Erythroblast (primary cell): Measurements from ENCODE around the gene EPHA1.

Source experiments
- DNase-seq, 2 experiments: peaks; one replicate each; lab custom pipeline; 2025; lab: John Stamatoyannopoulos, UW
- GATA1 ChIP-seq: IDR thresholded peaks from 2 replicates; pipeline ENCODE4 v1.6.1; 2011; ENCODE audit warnings: low read depth, mild to moderate bottlenecking, control low read depth, low read length, moderate library complexity
- POLR2A ChIP-seq: IDR thresholded peaks from 2 replicates; pipeline ENCODE4 v1.6.1; 2011; ENCODE audit warnings: mild to moderate bottlenecking, low read length

The EPHA1 gene

GRCh38 chr7:143373255-143373794, 35.3 kb downstream of the EPHA1 start:
- TF ChIP-seq POLR2A (no peak), GATA1 (no peak)
- DNase-seq = no peak

- no peak for TF ChIP-seq POLR2A
- TF ChIP-seq GATA1 = no peak
- no peak for DNase-seq
These were observed 36.6 kb downstream of the EPHA1 start for GRCh38 chr7:143372070-143372469.

GRCh38 chr7:143369678-143370651, 38.7 kb downstream of the EPHA1 start:
- no peak for DNase-seq
- no peak for TF ChIP-seq POLR2A
- TF ChIP-seq GATA1 = no peak

GRCh38 chr7:143368387-143368786, 40.3 kb downstream of the EPHA1 start:
- TF ChIP-seq GATA1 (no peak), POLR2A (no peak)
- no peak for DNase-seq

- DNase-seq = no peak
- TF ChIP-seq POLR2A = no peak
- no peak for TF ChIP-seq GATA1
These were observed 40.7 kb downstream of the EPHA1 start for GRCh38 chr7:143367972-143368371.

GRCh38 chr7:143363016-143363937, 45.4 kb downstream of the EPHA1 start:
- no peak for DNase-seq
- TF ChIP-seq POLR2A (no peak), GATA1 (no peak)

GRCh38 chr7:143362131-143363015, 46.3 kb downstream of the EPHA1 start, which contains the start of gene FAM131B:
TSS of gene FAM131B (minus strand) at chr7:143362713. CDS start at chr7:143362603, 110 bp downstream.
- no peak for TF ChIP-seq GATA1
- no peak for DNase-seq

GRCh38 chr7:143361552-143362130, 47.0 kb downstream of the EPHA1 start:
- no peak for TF ChIP-seq POLR2A
- no peak for TF ChIP-seq GATA1

GRCh38 chr7:143360788-143361551, 47.7 kb downstream of the EPHA1 start:
- DNase-seq = no peak
- no peak for TF ChIP-seq GATA1
- no peak for TF ChIP-seq POLR2A

More at GRCh38 chr7:143361552-143362130, 47.0 kb downstream of the EPHA1 start:
- DNase-seq = no peak

GRCh38 chr7:143359771-143360353, 48.8 kb downstream of the EPHA1 start:
- DNase-seq = no peak
- TF ChIP-seq POLR2A (no peak), GATA1 (no peak)

- no peak for TF ChIP-seq POLR2A
- TF ChIP-seq GATA1 = no peak
- DNase-seq = no peak
These were observed 50.0 kb downstream of the EPHA1 start for GRCh38 chr7:143358626-143359025.
